ENCODE results near the gene ALX4.

The ALX4 gene

DNA sequence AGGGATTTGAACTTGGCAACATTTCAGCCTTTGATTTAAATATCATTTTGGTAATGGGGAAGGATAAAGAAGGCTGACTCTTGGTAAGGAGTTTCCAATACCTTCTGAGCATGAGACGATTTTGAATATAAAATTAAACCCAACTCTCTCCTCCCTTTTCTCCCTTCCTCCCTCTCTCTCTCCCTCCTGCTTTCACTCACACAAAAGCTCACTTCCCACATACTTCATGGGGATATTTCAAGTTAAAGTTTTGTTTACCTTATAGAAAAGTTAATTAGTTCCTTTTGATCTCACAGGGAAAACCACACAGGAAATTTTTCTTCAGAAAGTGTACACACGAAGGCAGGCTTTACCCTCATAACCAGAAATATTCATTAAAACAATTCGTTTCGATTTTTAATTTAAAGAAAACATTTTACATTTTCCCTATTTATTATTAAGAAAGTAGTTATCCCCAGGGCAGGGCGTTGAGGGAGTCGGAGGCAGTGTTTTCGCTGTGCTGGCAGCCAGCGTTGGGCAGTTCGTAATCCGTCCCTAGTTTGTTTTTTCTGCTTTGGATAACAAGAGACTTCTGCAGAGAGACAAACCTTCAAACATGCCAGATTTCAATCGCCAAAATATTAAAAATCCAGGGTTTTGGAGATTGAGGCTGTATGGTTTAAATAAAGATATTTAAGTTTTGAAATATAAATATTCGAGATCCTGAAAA is 25.3 kb upstream of the ALX4 start:
- Histone ChIP-seq H3K4me3 (ENCODE audit: low read depth in 1 of 2, low read length in 2 of 2) (no peak overlapping the region), H3K4me1 (ENCODE audit: insufficient read depth, low read length) (no peaks in the 10 kb centered on the region), H3K27ac (ENCODE audit: low read length) (no peak overlapping the region), H3K4me2 (ENCODE audit: insufficient read depth, low read length) (no peak overlapping the region), H3K36me3 (ENCODE audit: insufficient read depth, low read length) (no peaks in the 10 kb centered on the region), H3K27me3 (ENCODE audit: insufficient read depth, low read length, poor library complexity) (peaks cover 23% of the 10 kb centered on the region), H3K9me3 (ENCODE audit: insufficient read depth, low read length, severe bottlenecking) (no peaks in the 10 kb centered on the region), H3K79me2 (ENCODE audit: insufficient read depth, low read length) (no peaks in the 10 kb centered on the region), H3K9ac (ENCODE audit: low read depth, low read length) (no peak overlapping the region), H4K20me1 (ENCODE audit: insufficient read depth, low read length) (0 out of 2 replicates have a peak, but pooled peaks cover under 1% of the 10 kb centered on the region), H2AFZ (ENCODE audit: low read depth, low read length) (no peak overlapping the region)
- DNase-seq (no peak), ATAC-seq (ENCODE audit: insufficient read depth, low read depth) (no peak)
- TF ChIP-seq EZH2 (IDR thresholded peaks at IDR 0.05; ENCODE audit: borderline replicate concordance, low read depth, low read length, severe bottlenecking), result no peak
- TF ChIP-seq, protein P1, sequence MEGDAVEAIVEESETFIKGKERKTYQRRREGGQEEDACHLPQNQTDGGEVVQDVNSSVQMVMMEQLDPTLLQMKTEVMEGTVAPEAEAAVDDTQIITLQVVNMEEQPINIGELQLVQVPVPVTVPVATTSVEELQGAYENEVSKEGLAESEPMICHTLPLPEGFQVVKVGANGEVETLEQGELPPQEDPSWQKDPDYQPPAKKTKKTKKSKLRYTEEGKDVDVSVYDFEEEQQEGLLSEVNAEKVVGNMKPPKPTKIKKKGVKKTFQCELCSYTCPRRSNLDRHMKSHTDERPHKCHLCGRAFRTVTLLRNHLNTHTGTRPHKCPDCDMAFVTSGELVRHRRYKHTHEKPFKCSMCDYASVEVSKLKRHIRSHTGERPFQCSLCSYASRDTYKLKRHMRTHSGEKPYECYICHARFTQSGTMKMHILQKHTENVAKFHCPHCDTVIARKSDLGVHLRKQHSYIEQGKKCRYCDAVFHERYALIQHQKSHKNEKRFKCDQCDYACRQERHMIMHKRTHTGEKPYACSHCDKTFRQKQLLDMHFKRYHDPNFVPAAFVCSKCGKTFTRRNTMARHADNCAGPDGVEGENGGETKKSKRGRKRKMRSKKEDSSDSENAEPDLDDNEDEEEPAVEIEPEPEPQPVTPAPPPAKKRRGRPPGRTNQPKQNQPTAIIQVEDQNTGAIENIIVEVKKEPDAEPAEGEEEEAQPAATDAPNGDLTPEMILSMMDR (IDR thresholded peaks at IDR 0.05; ENCODE audit: borderline replicate concordance, extremely low read depth, low read length, poor library complexity, severe bottlenecking), result no peak

DNA sequence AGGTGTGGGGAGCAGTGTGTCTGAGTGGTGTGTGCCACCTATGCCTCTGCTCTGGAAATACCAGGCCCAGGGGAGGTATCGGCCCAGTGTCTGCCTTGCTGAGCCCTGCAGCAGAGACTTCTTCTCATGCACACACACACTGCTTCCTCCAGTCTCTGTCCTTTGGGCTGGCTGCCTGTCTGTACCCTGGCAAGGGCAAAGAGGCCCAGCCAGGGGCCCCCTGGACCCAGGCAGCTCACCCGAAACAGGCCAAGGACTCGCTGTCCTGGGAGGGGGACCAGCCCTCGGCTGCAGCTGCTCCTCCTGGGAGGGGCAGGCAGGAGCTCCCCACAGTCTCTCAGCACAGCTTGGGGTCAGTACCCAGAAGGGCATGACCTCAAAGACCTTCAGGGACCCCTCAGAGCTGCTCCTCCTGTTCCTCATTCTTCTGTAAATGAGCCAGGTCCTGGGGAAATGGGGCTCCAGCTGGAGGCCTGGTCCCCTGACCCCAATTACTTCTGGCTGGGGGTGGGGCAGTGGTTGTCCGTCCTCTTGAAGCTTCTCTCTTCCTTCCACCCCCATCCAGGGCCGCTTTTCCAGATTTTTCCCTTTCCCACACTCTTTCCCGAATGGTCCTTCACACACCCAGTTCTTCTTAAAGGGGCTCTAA is 24.5 kb upstream of the ALX4 start:
- H3K27ac ChIP-seq (ENCODE audit: low read length), result no peak overlapping the region
- no peaks in the 10 kb centered on the region for H3K36me3 ChIP-seq (ENCODE audit: insufficient read depth, low read length)
- no peak for ATAC-seq (ENCODE audit: insufficient read depth, low read depth)
- H3K4me3 ChIP-seq (ENCODE audit: low read depth in 1 of 2, low read length in 2 of 2), result no peak overlapping the region
- H3K79me2 ChIP-seq (ENCODE audit: insufficient read depth, low read length), result no peaks in the 10 kb centered on the region
- no peak for TF ChIP-seq EZH2 (IDR thresholded peaks at IDR 0.05; ENCODE audit: borderline replicate concordance, low read depth, low read length, severe bottlenecking)
- TF ChIP-seq, protein P1 (IDR thresholded peaks at IDR 0.05; ENCODE audit: borderline replicate concordance, extremely low read depth, low read length, poor library complexity, severe bottlenecking), result no peak
- no peaks in the 10 kb centered on the region for H3K9me3 ChIP-seq (ENCODE audit: insufficient read depth, low read length, severe bottlenecking)
- DNase-seq, result no peak
- H2AFZ ChIP-seq (ENCODE audit: low read depth, low read length), result no peak overlapping the region
- peaks cover 20% of the 10 kb centered on the region for H3K27me3 ChIP-seq (ENCODE audit: insufficient read depth, low read length, poor library complexity)
- no peak overlapping the region for H3K4me2 ChIP-seq (ENCODE audit: insufficient read depth, low read length)
- no peak overlapping the region for H3K9ac ChIP-seq (ENCODE audit: low read depth, low read length)
- H4K20me1 ChIP-seq (ENCODE audit: insufficient read depth, low read length), result no peaks in the 10 kb centered on the region
- H3K4me1 ChIP-seq (ENCODE audit: insufficient read depth, low read length), result no peaks in the 10 kb centered on the region

DNA sequence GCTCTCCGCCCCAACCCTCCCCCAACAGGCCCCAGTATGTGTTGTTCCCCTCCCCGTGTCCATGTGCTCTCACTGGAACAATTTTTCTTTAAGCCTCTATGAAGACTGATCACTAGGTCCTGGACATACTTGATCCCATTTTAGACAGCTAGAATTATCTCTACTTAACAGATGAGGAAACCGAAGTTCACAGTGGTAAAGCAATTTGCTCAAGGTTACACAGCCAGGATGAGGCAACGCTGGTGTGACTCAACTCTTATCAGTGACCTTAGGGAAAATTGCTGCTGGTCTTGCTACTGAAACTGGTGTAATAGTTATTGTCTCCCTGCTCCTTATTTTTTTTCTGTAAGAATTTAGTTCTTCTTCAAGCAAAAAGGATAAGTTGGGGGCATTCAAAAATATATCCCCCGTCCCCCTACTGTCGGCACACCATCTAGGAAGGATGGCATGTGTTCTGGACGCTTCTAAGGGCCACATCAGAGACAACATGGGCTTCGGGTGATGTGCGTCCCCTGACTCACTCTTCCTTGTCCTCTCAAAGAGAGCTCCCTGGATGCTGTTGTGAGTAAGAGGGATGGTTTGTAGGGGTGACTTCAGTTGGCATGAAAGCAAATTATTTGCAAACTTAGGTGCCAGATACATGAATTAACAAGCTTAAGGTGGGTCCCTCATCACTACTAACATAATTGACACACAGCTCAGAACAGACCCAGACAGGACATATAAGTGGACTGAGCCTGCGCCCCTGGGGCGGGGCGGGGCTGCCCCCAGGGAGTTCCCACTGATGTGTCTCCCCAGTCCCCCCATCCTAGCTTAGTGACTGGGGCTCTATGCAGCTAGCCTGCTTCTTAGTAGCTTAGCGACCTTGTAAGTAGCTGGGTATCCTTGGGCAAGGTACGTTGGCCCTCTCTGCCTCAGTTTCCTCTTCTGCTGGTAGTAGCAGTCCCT is 23.6 kb upstream of the ALX4 start:
- no peak overlapping the region for H2AFZ ChIP-seq (ENCODE audit: low read depth, low read length)
- no peaks in the 10 kb centered on the region for H3K79me2 ChIP-seq (ENCODE audit: insufficient read depth, low read length)
- no peak overlapping the region for H3K9ac ChIP-seq (ENCODE audit: low read depth, low read length)
- DNase-seq (no peak), ATAC-seq (ENCODE audit: insufficient read depth, low read depth) (no peak)
- no peaks in the 10 kb centered on the region for H3K4me1 ChIP-seq (ENCODE audit: insufficient read depth, low read length)
- no peak overlapping the region for H3K27ac ChIP-seq (ENCODE audit: low read length)
- TF ChIP-seq, protein P1 (IDR thresholded peaks at IDR 0.05; ENCODE audit: borderline replicate concordance, extremely low read depth, low read length, poor library complexity, severe bottlenecking), result no peak
- TF ChIP-seq EZH2 (IDR thresholded peaks at IDR 0.05; ENCODE audit: borderline replicate concordance, low read depth, low read length, severe bottlenecking), result no peak
- H3K9me3 ChIP-seq (ENCODE audit: insufficient read depth, low read length, severe bottlenecking), result no peaks in the 10 kb centered on the region
- H3K27me3 ChIP-seq (ENCODE audit: insufficient read depth, low read length, poor library complexity), result peaks cover 20% of the 10 kb centered on the region
- no peak overlapping the region for H3K4me3 ChIP-seq (ENCODE audit: low read depth in 1 of 2, low read length in 2 of 2)
- no peak overlapping the region for H3K4me2 ChIP-seq (ENCODE audit: insufficient read depth, low read length)
- no peaks in the 10 kb centered on the region for H3K36me3 ChIP-seq (ENCODE audit: insufficient read depth, low read length)
- no peaks in the 10 kb centered on the region for H4K20me1 ChIP-seq (ENCODE audit: insufficient read depth, low read length)

Measured in DND-41 (cell line).